Mesenteric fat pad (tissue), 1 donor: ENCODE measurements around the gene ATRIP. TPM values are rescaled to one million over a fixed set of nuclear protein-coding genes. Genes with fewer than 3 reads are reported as not detected.

ENCODE experiments used
- DNase-seq: peaks from one replicate; pipeline ENCODE4 v3.0.0-alpha.2; 2020; ENCODE audit warnings: low spot score
- total RNA-seq: library from RNA; stranded (reverse); fragmentation: NEBNext Ultra II Directional; extraction: Animal tissue kit (Norgen Biotek cat#: 25700); gene quantifications from one replicate; pipeline ENCODE4 v1.2.1, GENCODE V29; 2021
- donor health status: DM: yes; HTN: yes; CAD: no.

Gene ATRIP
- total RNA-seq, 1 donor from 2014 or later, result 7.2 TPM

GRCh38 chr3:48423241-48423882 is 23.2 kb upstream of the ATRIP start:
- no peak for DNase-seq

GRCh38 chr3:48423883-48424695 is 22.4 kb upstream of the ATRIP start:
- no peak for DNase-seq

- DNase-seq, result no peak
These were observed 21.2 kb upstream of the ATRIP start for GRCh38 chr3:48425281-48425812.

GRCh38 chr3:48426401-48426909 is 20.1 kb upstream of the ATRIP start:
- no peak for DNase-seq

GRCh38 chr3:48426944-48427629 is 19.4 kb upstream of the ATRIP start:
- DNase-seq, result no peak

GRCh38 chr3:48427630-48427962 is 18.9 kb upstream of the ATRIP start:
- DNase-seq, result no peak

GRCh38 chr3:48428088-48428571 is 18.4 kb upstream of the ATRIP start:
- no peak for DNase-seq

GRCh38 chr3:48428572-48429316 is 17.8 kb upstream of the ATRIP start:
- no peak for DNase-seq

- DNase-seq, result no peak
These were observed 17.1 kb upstream of the ATRIP start for GRCh38 chr3:48429317-48429959.

- DNase-seq, result no peak
These were observed 16.4 kb upstream of the ATRIP start, which contains the start of gene PLXNB1 for GRCh38 chr3:48429960-48430707. Gene PLXNB1, minus strand, starts transcription at chr3:48430086. Its CDS starts 5,475 bp downstream, at chr3:48424611.

- DNase-seq, result no peak
These were observed 15.8 kb upstream of the ATRIP start for GRCh38 chr3:48430708-48431101.

GRCh38 chr3:48431224-48432029 is 15.1 kb upstream of the ATRIP start:
- DNase-seq, result no peak

- no peak for DNase-seq
These were observed 13.8 kb upstream of the ATRIP start for GRCh38 chr3:48432411-48433371.

GRCh38 chr3:48433472-48434118 is 12.9 kb upstream of the ATRIP start:
- DNase-seq, result no peak

GRCh38 chr3:48434591-48435222 is 11.8 kb upstream of the ATRIP start:
- no peak for DNase-seq

- no peak for DNase-seq
These were observed 11.3 kb upstream of the ATRIP start for GRCh38 chr3:48435223-48435595.
